IPS-18c (cell line): ENCODE measurements around the gene ESPNL.

ENCODE experiments used
- H3K4me3 ChIP-seq: 2 replicates; pipeline ENCODE4 v1.7.0; 2013; ENCODE audit warnings: low read depth, mild to moderate bottlenecking, low read length, moderate library complexity; ENCODE audit not compliant: insufficient read depth
- H3K9me3 ChIP-seq: one replicate; pipeline ENCODE4 v1.6.1; 2013; ENCODE audit warnings: mild to moderate bottlenecking, low read length, moderate library complexity; ENCODE audit not compliant: control insufficient read depth, insufficient read depth

The ESPNL gene

DNA sequence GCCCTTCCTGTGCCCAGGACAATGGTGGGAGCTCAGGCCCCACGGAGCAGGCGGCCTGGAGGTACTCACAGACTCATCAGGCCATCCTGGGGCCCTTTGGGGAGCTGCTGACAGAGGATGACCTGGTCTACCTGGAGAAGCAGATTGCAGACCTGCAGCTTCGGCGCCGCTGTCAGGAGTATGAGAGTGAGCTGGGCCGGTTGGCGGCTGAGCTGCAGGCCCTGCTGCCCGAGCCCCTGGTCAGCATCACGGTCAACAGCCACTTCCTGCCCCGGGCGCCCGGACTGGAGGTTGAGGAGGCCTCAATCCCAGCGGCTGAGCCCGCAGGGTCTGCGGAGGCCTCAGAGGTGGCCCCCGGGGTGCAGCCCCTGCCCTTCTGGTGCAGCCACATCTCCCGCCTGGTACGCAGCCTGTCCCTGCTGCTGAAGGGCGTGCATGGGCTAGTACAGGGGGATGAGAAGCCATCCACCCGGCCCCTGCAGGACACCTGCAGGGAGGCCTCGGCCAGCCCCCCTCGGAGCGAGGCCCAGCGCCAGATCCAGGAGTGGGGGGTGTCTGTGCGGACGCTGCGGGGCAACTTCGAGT, 30.1 kb downstream of the ESPNL start:
- no peak overlapping the region for H3K4me3 ChIP-seq
- no peaks in the 10 kb centered on the region for H3K9me3 ChIP-seq

DNA sequence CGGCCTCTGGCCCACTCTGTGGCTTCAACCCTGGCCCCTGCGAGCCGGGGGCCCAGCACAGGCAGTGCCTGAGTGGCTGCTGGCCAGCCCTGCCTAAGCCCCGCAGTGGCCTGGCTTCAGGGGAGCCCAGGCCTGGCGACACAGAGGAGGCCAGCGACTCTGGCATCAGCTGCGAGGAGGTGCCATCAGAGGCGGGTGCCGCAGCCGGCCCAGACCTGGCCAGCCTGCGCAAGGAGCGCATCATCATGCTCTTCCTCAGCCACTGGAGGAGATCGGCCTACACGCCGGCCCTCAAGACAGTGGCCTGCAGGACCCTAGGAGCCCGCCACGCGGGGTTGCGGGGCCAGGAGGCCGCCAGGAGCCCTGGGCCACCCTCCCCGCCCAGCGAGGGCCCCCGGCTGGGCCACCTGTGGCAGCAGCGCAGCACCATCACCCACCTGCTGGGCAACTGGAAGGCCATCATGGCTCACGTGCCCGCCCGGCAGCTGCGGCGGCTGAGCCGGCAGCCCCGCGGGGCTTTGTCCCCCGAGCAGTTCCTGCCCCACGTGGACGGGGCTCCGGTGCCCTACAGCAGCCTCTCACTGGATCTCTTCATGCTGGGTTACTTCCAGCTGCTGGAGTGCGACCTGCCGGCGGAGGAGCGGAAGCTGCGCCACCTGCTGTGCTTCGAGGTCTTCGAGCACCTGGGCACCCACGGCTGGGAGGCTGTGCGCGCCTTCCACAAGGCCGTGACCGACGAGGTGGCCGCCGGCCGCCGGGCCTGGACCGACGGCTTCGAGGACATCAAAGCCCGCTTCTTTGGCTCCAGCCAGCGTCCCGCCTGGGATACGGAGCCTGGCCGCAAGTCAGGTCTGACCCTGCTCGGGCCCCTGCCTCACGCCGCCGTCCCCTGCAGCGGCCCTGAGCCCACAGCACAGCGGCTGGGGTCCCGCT, 30.8 kb downstream of the ESPNL start:
- H3K4me3 ChIP-seq: no peak overlapping the region
- H3K9me3 ChIP-seq: no peaks in the 10 kb centered on the region

DNA sequence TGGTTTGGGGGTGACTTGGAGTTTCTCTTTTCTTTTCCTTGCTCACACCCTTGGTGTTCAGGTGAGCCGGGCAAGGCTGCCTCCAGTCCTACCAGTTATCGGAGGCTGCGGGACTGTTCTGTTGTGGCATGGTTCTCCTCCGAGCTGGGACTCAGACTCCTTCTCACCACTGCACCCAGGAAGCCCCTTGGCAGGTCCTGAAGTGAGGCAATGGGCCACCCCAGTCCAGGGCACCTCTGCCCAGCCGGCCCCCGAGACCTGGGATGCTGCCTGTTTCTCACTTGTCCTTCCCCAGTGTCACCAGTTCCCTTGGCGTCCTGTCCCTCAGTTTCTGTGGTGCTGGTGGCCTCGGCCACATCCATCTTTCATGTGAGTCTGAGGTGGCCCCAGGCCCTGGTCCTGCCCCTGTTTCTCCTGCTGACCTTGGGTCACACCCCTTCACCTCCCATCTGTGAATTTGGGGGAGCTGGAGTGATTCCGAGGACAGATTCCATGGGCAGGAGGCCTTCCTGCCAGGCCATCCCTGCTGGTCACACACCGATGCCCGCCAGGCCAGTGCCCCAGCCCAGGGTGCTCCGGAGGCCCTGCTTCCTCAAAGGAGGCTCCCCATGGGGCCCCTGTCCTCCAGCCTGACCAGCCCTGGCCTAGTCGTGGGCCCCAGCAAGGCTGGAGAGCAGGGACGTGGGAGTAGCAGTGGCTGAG, 31.8 kb downstream of the ESPNL start:
- no peaks in the 10 kb centered on the region for H3K9me3 ChIP-seq
- no peak overlapping the region for H3K4me3 ChIP-seq

DNA sequence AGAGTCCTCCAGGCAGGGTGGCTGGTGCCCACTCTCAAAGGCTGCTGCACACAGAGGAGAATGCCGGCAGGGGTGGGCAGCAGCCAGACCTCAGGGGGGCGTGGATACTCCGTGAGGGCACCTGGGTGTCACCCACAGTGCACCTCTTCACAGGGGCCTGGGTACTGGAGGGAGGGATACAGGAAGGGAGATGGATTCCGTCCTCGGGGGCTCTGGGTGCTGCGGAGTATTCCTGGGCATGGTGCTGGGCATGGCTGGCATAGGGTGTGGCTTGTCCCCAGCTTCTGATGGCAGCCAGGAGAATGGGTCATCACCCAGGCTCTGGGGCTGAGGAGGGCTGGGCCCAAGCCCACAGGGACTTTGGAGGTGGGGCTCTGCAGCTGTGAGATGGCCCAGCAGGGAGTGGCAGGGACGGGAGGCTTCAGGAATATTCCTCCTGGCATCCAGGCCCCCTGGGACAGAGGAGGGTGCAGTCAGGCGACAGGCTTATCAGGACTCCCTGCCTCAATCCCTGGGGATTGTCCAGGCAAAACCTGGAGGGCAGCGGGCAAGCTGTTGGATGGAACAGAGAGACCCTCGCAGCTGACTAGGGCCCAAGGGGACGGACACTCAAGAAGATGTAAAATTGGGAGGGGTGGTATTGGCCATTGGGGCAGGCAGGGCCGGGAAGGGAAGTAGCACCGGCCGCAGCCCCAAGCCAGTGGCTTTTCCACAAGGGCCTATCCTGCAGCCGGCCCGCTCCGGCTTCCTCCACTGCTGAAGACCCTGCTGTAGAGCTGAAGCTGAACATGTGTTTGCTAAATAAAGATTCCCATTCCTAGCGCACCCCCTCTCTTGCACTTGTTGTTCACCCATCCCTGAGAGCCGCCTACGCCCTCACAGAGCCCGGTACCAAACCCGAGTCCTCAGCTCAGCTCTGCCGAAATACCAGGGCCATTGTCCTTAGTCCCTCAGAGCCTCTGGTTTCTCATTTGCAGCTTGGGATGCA, 32.6 kb downstream of the ESPNL start:
- Histone ChIP-seq H3K4me3 (no peak overlapping the region), H3K9me3 (no peaks in the 10 kb centered on the region)

DNA sequence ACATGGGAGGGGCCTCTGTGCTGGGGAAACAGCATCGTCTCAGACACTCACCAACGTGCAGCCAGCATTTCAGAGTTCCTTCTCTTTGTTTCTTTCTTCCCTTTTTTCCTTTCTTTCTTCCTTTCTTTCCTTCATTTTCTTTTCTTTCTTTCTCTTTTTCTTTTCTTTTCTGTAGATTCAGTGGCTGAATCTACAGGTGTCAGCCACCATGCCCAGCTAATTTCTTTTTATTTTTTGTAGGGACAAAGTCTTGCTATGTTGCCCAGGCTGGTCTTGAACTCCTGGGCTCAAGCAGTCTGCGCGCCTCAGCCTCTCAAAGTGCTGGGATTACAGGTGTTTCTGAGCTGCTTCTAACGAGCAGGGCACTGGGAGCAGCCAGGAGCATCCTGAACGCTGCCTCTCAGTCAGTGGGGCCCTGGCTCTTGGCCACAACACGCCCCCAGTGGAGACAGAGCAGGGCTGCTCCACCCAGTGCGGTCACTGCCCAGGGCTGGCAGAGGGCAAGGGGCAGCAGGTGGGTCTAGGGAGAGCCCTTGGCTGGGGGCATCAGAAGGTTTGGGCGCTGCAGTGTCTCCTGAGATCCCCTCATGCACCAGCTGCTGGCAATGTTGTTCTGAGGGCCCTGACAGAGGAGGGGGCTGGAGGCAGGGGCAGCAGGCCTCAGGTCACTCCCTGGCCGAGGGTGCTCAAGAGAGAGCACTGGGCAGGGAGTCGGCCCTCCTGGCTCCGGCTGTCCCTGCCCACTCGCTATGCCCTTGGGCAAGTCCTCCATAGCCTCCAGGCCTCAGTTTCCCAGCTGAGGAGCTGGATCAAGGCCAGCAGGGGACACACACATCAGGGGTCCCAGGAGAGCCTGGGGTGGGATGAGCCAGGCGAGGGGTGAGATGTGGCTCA, 33.6 kb downstream of the ESPNL start:
- no peak overlapping the region for H3K4me3 ChIP-seq
- no peaks in the 10 kb centered on the region for H3K9me3 ChIP-seq

DNA sequence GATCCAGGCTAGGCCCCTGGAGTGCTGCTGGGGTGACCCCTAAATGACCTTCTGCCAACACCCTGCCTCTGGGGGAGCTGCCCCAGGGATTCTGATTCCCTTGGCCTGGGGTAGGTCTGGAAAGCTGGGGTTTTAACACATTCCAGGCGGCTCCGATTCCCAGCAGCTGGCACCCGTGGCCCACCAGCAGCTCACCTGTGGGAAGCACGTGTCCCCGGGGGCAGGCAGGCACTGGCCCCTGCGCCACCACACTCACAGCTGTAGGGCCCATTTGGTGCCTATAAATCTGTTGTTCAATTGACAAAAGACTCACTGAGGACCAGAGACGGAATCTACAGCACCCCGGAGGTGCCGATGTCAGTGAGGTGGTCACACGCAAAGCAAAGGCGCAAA, 34.2 kb downstream of the ESPNL start:
- Histone ChIP-seq H3K9me3 (no peaks in the 10 kb centered on the region), H3K4me3 (no peak overlapping the region)

DNA sequence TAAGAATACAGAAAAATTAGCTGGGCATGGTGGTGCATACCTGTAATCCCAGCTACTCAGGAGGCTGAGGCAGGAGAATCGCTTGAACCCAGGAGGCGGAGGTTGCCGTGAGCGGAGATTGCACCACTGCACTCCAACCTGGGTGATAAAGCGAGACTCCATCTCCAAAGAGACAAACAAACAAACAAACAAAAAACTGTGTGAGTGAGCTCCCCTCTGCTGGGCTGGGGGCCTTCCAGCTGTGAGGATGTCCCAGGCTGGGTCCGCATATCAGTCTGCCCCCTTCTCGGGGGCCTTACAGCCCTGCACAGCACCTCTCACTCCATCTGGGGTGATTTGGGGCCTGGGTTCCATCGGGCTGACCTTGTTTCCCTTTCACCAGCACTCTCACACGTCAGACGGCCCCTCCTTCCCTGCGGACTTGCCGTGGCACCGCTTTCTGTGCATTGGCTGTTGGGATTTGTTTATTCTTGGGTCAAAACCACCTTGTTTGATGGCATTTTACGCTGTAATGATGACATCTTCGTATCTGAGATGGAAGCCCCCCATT, 35.5 kb downstream of the ESPNL start:
- H3K4me3 ChIP-seq: no peak overlapping the region
- H3K9me3 ChIP-seq: no peaks in the 10 kb centered on the region

DNA sequence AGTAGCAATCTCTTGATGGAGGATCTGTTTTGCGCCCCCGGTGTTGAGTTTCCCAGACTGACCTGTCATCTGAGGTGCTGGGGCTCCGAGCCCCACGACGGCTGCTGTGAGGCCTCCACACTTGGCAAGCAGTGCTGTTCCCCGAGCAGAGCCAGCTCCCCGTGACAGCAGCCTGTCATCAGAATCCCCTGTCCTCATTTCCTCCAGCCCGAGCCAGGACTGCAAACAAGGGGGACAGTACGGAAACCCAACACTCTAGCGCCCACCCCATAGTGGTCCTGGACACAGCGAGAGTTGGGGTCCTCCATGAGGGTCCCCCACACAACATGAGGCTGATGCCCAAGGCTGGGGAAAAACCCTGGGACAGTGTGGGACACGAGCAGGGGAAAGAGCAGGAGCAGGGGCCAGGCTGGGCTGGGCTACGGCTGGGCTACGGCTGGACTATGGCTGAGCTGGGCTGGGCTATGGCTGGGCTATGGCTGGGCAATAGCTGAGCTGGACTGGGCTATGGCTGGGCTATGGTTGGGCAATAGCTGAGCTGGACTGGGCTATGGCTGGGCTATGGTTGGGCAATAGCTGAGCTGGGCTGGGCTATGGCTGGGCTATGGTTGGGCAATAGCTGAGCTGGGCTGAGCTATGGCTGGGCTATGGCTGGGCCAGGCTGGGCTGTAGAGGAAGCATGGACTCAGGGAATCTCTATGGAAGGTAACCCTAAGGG, 36.8 kb downstream of the ESPNL start:
- no peak overlapping the region for H3K4me3 ChIP-seq

DNA sequence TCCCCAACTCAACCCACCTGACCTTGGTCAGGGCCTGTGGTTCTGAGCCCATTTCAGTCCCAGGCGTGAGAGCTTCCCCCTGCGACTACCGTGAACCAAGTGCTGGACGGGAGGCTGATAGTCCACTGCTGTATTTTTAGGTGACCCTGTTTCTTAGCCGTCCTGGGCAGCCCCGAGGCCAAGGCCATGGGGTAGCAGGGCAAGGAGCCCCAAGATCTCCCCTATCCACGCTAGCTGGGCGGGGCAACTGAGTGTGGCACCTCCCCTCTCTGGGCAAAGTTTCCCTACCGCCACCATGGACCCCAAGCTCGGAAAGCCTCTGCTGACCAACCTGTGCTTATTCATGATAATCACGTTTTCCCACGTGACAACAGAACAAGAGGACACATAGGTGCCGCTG, 37.7 kb downstream of the ESPNL start:
- H3K4me3 ChIP-seq: no peak overlapping the region

More for the DNA sequence above, 36.8 kb downstream of the ESPNL start:
- H3K9me3 ChIP-seq: no peaks in the 10 kb centered on the region

DNA sequence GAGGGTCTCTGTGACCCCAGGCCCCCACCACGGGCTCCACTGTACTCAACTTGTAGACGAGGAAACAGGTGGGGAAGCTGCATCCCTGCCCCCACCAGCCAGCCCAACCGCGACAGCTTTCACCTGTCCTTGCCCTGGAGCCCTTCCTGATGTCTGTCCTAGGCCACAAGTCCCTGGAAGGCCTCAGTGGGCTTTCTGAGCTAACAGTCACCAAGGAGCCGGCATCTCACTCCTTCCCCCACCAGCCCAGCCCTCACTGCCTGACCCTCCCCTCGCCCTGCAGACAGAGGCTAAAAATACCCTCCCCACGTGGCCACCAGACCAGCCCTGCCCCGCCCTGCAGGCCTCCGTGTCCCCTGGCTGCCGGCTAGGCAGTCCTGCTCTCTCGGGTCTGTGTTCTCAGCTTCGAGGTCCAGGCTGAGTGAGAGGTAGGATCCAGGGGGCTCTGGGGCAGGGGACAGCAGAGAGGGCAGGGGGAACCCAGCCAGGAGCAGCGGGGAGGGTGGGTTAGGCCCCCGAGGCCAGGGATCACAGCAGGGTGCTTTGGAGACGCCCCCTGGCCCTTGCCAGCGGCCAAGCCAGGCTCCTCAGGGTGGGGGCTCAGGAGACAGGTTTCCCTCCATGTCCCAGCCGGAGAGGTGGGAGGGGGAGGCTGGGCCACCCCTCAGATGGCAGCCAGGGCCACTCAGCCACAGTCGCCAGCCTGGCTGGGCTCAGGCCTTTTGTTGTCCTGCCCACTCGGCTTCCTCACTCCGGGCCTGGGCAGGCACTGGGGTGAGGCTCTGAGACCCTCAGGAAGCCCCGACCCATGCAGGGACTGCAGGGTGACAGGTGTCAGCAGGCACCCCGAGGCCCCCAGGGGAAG, 38.4 kb downstream of the ESPNL start, which contains the start of gene KLHL30:
TSS of gene KLHL30 (plus strand) at position 338 of the 865 bp plus-strand sequence. CDS start 2,087 bp downstream, outside the sequence.
- H3K4me3 ChIP-seq: no peak within 1 kb of the TSS

More for the DNA sequence above, 37.7 kb downstream of the ESPNL start:
- no peaks in the 10 kb centered on the region for H3K9me3 ChIP-seq

DNA sequence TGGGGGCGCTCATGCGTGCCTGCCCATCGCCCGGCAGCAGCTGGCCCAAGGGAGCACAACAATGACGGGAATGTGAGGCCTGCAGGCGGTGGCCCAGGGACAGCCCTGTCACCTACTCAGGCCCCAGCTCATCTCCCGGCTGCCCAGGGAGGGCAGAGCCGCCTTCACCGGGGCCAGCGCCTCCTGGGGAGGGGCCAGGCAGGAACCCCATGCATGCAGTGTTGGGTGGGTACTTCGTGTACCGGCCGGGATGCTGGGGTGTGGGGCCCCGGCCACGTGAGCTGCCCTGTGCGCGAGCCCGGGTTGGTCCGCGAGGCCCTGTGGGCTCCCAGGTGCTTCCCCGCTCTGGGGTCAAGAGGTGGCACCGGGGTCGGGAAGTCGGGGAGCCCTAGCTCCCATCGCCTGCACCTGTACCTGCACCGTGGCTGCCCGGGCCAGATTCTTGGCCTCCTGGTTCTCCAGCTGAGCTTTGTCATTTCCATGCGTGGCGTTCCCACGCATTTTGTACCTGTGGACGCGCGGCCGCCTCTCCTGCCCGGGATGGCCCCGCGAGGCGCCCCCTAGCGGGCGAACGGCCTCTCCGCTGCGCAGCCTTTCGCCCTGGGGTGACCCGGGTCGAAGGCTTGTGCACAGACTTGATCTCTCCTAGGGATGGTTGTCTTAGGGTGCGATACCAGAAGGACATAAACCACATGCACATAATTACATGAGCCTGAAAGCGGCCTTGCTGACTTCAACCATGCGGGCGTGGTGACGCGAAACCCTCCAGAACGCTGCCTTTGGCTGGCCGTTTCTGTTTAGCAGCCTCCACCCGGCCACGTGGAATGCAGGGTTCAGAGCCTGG, 39.3 kb downstream of the ESPNL start:
- no peak overlapping the region for H3K4me3 ChIP-seq
- H3K9me3 ChIP-seq: no peaks in the 10 kb centered on the region

More for the DNA sequence above, 38.4 kb downstream of the ESPNL start, which contains the start of gene KLHL30:
- H3K9me3 ChIP-seq: no peaks in the 10 kb centered on the region

DNA sequence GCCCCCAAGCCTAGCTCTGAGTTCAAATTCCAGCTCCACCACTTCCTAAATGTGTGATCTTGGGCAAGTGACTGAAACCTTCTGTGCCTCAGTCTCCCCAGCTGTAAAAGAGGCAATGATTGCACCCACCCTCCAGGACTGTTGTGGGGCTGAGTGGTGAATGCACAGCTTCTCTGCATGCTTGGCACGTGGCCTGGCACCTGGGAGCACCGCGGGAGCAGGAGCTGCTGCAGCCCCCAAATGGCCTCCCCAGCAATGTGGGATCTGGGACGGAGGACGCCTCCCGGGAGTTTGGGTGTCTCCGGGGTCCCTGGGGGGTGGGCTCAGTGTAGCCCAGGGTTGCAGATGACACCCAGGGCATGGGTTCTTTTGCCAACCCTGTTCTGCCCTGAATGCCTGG, 39.9 kb downstream of the ESPNL start:
- H3K4me3 ChIP-seq: no peak overlapping the region
- H3K9me3 ChIP-seq: no peaks in the 10 kb centered on the region

DNA sequence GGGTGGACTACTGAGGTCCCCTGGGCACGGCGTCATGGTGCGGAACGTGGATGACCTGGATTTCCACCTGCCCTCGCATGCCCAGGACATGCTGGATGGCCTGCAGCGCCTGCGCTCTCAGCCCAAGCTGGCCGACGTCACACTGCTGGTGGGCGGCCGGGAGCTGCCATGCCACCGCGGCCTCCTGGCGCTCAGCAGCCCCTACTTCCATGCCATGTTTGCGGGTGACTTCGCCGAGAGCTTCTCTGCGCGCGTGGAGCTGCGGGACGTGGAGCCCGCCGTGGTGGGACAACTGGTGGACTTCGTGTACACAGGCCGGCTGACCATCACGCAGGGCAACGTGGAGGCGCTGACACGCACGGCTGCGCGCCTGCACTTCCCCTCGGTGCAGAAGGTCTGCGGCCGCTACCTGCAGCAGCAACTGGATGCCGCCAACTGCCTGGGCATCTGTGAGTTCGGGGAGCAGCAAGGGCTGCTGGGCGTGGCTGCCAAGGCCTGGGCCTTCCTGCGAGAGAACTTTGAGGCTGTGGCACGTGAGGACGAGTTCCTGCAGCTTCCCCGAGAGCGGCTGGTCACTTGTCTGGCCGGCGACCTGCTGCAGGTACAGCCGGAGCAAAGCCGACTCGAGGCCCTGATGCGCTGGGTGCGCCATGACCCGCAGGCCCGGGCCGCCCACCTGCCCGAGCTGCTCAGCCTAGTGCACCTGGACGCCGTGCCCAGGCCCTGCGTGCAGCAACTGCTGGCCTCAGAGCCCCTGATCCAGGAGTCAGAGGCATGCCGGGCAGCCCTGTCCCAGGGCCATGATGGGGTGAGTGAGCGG, 40.8 kb downstream of the ESPNL start:
- no peaks in the 10 kb centered on the region for H3K9me3 ChIP-seq
- H3K4me3 ChIP-seq: no peak overlapping the region
